GM18951 (cell line): ENCODE measurements around the gene MS4A10.
"Not testable (repeated sequence)": the region's sequence is repeated elsewhere in the genome, so short reads cannot be mapped to it uniquely, and the experiment has no call there.

ENCODE experiments used
- POLR2A ChIP-seq: IDR thresholded peaks from 4 replicates; pipeline ENCODE4 v1.6.1; 2011; ENCODE audit warnings: mild to moderate bottlenecking; ENCODE audit not compliant: insufficient read length, insufficient read depth; ENCODE audit errors: extremely low read depth
- in situ Hi-C: fragments of 300-500 bp; cut with MboI; formaldehyde crosslinking; loops from one replicate; pipeline ENCODE4 v1.12.0; 2022; ENCODE audit warnings: low sequenced_read_pairs, mixed read lengths, inconsistent platforms; ENCODE audit not compliant: unreplicated experiment

The MS4A10 gene

DNA sequence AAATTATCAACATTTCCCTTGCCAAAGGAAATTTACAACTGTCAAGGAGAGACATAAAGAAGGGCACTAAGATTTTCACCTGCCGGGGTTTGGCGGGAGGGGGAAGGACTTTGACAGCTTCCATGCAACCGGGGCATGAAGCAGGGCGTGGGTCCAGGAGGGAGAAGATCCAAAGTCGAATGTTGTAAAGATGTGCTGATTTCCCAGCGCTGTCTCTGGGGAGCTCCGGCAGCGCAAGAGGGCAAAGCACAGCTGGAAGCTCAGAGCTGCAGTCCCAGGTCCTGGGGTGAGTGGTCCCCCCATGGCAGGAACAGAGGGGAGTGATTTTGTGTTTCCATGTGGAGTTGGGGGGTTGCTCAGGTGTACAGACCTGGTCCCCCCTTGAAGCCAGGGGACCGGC is at the start of gene MS4A10:
Gene MS4A10, plus strand, starts transcription at position 198 of the 400 bp plus-strand sequence. CDS start 5,003 bp downstream, outside the sequence.
- TF ChIP-seq POLR2A: no peak
- in situ Hi-C loops: no loop called here

GRCh38 chr11:60739114-60739513 is 46.0 kb upstream of the MS4A10 start:
- in situ Hi-C loops: no loop called here
- no peak for TF ChIP-seq POLR2A

GRCh38 chr11:60740573-60740972 is 44.6 kb upstream of the MS4A10 start:
- in situ Hi-C loops: no loop called here
- TF ChIP-seq POLR2A: no peak

DNA sequence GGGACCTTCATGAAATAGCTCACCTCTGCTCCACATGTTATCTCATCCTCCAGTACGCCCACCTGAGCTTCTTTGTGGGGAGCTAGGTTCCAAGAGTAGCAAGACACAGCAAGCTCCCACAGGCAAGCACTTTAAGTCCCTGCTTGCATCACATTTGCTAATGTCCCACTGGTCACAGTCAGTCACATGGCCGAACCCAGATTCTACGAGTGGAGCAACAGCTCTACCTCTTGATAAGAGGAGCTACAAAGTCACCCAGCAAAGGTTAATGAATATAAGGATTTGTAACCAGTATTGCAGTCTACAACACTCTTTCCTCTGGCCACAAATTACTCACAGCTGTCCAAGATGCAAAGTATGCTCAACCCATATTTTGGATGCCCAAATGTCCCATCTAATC is 43.7 kb upstream of the MS4A10 start:
- TF ChIP-seq POLR2A: no peak
- in situ Hi-C loops: no loop called here

DNA sequence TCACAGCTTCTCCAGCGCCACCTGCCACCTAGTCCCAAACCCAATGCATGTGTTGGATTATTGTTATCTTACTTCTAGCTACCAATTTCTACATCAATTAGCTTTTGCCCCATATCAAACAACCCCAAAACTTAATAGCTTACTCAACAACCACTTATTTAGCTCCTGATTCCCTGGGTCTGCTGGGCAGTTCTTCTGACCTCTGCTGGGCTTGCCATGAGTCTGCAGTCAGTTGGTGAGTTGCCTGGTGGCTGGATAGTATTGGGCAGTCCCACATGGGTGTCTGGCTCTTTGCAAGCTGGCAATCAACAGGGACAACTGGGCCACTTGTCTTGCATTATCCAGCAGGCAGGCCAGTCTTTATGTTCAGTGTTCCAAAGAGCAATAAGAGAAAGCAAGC is 42.1 kb upstream of the MS4A10 start:
- in situ Hi-C loops: no loop called here

DNA sequence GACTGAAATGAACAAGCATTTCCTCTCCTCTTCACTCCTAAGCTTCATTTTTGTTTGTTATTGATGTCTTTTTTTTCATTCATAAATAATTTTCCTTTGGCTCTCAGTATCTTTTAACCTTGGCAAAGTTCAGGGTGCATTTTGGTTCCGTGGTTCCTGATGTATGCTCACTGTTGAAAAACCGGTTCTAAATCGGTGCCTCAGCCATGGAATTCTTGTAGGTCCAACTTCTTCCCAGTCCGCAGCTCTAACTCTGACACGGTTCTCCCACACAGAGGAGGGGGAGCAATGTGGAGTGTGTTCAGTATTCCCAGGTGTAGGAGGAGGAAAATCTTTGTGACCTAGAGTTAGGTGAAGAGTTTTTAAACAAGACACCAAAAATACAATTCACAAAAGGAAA is 41.0 kb upstream of the MS4A10 start:
- no peak for TF ChIP-seq POLR2A
- in situ Hi-C loops: no loop called here

More for the DNA sequence above, 42.1 kb upstream of the MS4A10 start:
- no peak for TF ChIP-seq POLR2A

DNA sequence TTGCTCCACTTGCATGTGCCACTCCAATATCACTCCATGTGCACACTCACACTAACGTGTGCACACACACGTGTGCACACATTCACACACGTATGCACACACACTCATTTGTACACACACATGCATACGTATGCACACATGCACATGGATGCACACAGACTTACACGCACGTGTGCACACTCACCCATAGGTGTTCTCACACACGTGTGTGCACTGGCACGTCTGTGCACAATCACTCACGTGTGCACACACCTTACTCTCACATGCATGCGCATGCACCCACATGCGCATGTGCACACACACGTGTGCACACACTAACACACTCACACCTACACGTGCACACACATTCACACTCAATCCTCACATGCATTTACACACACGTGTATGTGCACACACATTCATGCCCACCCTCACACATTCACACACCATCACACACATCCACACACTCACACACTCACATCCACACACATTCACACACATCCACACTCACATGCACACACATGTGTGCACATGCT is 37.7 kb upstream of the MS4A10 start:
- in situ Hi-C loops: no loop called here
- no peak for TF ChIP-seq POLR2A

- in situ Hi-C loops: no loop called here
- no peak for TF ChIP-seq POLR2A
Observed at GRCh38 chr11:60748225-60748624, 36.9 kb upstream of the MS4A10 start.

DNA sequence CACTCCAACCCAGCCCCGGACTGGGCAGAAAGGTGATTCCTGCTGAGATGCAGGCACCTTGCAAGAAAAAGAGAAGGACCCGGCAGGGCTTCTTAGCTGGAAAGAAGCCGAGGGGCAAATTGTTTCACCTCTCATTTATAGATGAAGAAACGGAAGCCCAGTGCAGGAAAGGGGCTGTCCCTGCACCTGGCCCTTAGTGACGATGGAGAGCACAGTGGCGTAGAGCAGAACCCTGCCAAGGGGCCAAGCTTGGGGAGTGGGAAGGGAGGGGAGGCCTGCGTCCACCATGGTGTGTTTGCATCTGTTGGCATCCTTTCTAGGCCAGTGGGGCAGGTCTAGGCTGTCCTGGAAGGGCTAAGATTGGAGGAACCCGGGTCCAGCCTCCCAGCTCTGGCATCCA is 36.3 kb upstream of the MS4A10 start:
- TF ChIP-seq POLR2A: no peak
- in situ Hi-C loops: no loop called here

DNA sequence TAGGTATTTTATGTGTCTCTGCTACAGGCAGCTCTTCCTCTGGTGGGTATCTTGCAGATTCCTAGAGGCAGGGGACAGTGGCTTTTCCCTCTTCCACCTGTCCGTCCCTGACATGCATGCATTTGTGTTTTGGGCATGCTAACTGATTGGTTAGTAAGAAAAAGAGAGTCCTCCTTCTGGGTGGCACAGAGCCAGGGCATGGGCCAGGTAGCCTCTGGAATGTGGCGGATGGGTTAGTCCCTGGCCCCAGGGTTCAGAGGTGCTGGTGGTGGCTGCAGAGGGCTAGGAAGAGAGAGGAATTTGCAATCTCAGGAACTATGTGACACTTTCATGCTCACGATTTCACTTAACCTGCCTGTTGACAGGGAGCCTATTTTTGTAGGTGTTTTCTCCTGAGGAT is 34.2 kb upstream of the MS4A10 start:
- in situ Hi-C loops: no loop called here
- no peak for TF ChIP-seq POLR2A

GRCh38 chr11:60753309-60753708 is 31.8 kb upstream of the MS4A10 start:
- in situ Hi-C loops: no loop called here
- TF ChIP-seq POLR2A: no peak

DNA sequence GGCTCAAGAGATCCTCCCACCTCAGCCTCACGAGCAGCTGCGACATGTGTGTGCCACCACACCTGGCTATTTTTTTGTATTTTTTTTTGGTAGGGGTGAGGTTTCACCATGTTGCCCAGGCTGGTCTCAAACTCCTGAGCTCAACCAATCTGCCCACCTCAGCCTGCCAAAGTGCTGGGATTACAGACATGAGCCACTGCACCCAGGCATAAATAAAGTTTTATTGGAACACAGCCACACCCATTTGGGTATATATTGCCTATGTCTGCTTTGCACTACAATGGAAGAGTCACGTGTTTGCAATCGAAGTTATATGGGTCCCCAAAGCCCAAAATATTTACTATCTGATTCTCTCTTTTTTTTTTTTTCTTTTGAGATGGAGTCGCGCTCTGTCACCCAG is 30.2 kb upstream of the MS4A10 start:
- in situ Hi-C loops: no loop called here
- no peak for TF ChIP-seq POLR2A

DNA sequence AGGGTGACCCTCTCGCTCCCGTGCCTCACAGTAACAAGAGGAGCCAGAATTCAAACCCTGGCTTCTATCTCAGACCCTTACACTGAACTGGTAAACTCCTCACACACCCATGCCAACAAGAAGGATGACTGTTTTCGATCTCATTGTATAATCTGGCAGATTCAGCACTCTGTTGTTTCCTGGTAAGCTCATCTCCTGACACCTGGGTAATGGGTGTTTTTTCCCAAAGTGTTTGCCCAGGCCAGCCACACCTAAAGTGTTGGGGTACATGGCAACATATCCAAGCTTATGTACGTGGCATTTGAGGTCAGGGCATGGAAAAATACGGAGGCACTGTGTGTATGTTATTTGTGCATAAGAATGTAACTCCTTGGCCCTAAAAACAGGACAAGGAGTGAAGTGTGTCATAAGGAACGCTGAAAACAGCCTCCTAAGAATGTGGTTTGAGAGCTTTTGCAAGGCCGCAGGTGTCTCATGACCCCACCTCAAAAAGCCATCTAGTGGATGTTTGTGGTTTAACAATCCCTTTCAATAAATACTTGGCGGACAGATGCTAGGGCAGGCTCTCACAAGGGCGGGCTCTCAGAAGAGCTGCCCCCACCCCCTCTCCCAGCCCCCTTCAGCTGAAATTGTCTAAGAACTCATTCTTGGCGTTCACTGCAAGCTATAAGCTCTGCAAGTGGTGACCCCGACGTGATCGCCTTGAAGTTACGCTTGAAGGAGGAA is 28.7 kb upstream of the MS4A10 start, which contains the start of gene MS4A15:
Gene MS4A15, plus strand, starts transcription at position 561 of the 726 bp plus-strand sequence. CDS start 6,867 bp downstream, outside the sequence.
- in situ Hi-C loops: no loop called here
- no peak for TF ChIP-seq POLR2A

GRCh38 chr11:60757231-60757800 is 27.8 kb upstream of the MS4A10 start:
- in situ Hi-C loops: no loop called here
- no peak for TF ChIP-seq POLR2A

DNA sequence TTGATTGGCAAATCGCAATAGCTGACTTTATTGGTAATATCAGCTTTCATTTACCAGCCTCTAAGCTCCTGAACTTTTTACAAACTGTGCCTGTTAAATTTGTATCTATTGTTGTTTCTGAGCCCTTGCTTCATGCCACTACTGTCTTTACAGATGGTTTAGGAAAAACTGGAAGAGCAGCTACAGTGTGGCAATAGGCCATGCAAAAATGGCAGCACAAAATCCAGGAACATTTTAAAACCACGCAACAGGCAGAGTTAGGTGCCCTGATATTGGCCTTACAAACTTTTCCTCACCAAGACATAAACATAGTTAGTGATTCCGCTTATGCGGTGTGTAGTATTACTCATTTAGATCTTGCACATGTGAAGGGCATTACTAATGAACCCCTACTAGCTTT is 26.5 kb upstream of the MS4A10 start:
- in situ Hi-C loops: not testable (repeated sequence)

- in situ Hi-C loops: not testable (repeated sequence)
Observed at GRCh38 chr11:60759438-60760225, 25.5 kb upstream of the MS4A10 start.
